Activated naive CD8-positive, alpha-beta T cell treated with anti-CD3 and anti-CD28 coated beads, Interleukin-2, amount 50 U/mL, for 16 hours (primary cell): ENCODE results near the gene AFF1.
"Not testable (repeated sequence)": the region's sequence is repeated elsewhere in the genome, so short reads cannot be mapped to it uniquely, and the experiment has no call there.

Experiments used
- DNase-seq: peaks from one replicate; pipeline ENCODE4 v3.0.0-alpha.2; 2020; ENCODE audit warnings: low read depth, low spot score

Gene AFF1

GRCh38 chr4:87080462-87080861 lies 145.7 kb downstream of the AFF1 start:
- no peak for DNase-seq

GRCh38 chr4:87081826-87082225 lies 147.0 kb downstream of the AFF1 start:
- no peak for DNase-seq

GRCh38 chr4:87085732-87086131 lies 150.9 kb downstream of the AFF1 start:
- not testable (repeated sequence) for DNase-seq

GRCh38 chr4:87086143-87086805 lies 151.5 kb downstream of the AFF1 start:
- DNase-seq = no peak

GRCh38 chr4:87087015-87087414 lies 152.2 kb downstream of the AFF1 start:
- no peak for DNase-seq

GRCh38 chr4:87087420-87087819 lies 152.6 kb downstream of the AFF1 start:
- DNase-seq = no peak

GRCh38 chr4:87088186-87088585 lies 153.4 kb downstream of the AFF1 start:
- no peak for DNase-seq

GRCh38 chr4:87089368-87089767 lies 154.6 kb downstream of the AFF1 start:
- DNase-seq = no peak

GRCh38 chr4:87090305-87090704 lies 155.5 kb downstream of the AFF1 start:
- no peak for DNase-seq

GRCh38 chr4:87092389-87093141 lies 157.8 kb downstream of the AFF1 start:
- DNase-seq = no peak

- DNase-seq = no peak
Observed at GRCh38 chr4:87093443-87094123, 158.8 kb downstream of the AFF1 start.

- DNase-seq = no peak
Observed at GRCh38 chr4:87097075-87097474, 162.3 kb downstream of the AFF1 start.

- no peak for DNase-seq
Observed at GRCh38 chr4:87100168-87100567, 165.4 kb downstream of the AFF1 start.

- no peak for DNase-seq
Observed at GRCh38 chr4:87101543-87102199, 166.9 kb downstream of the AFF1 start.

- no peak for DNase-seq
Observed at GRCh38 chr4:87103086-87103485, 168.3 kb downstream of the AFF1 start.

GRCh38 chr4:87103691-87104187 lies 168.9 kb downstream of the AFF1 start:
- DNase-seq = no peak

GRCh38 chr4:87105101-87105845 lies 170.5 kb downstream of the AFF1 start:
- no peak for DNase-seq

GRCh38 chr4:87108142-87108546 lies 173.3 kb downstream of the AFF1 start:
- DNase-seq = no peak

- DNase-seq = no peak
Observed at GRCh38 chr4:87109121-87109520, 174.3 kb downstream of the AFF1 start.

GRCh38 chr4:87109945-87110344 lies 175.1 kb downstream of the AFF1 start:
- DNase-seq = no peak

GRCh38 chr4:87112063-87112462 lies 177.3 kb downstream of the AFF1 start:
- DNase-seq = no peak
